ENCODE data around the gene EIF4EBP3.
"Not testable (repeated sequence)": the region's sequence is repeated elsewhere in the genome, so short reads cannot be mapped to it uniquely, and the experiment has no call there.

EIF4EBP3 gene

DNA sequence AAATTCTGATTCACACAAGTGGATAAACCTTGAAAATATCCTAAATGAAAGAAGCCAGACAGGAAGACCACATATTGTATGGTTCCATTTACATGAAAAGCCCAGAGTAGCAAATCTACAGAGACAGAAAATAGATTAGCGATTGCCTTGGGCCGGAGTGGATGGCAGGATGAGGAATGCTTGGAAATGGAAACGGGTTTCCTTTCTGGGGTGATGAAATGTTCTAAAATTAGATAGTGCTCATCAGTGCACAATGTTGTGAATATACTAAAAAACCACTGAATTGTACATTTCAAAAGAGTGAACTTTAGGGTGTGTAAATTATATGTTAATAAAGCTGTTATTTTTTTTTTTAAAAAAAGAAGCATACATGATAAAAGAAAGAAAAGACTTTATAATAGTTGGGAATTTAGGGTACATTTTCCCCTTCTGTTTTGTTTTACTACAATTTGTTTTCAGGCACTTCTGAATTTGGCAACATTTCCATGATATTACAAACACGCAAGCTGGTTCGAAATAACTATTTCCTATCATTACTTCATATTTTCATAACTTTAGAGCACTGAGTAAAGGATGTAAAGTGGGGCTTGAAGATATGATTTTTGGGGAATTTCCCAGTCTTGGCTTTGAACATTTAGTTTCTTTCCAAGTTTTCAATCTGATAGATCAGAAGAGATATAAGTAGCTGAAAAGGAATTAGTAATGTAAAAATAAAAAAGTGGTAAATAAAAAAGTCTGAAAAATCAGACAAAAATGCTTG, 41.0 kb downstream of the EIF4EBP3 start:
- no peak for DNase-seq

GRCh38 chr5:140590861-140591260, 43.4 kb downstream of the EIF4EBP3 start:
- DNase-seq: no peak

- DNase-seq: no peak
Observed at GRCh38 chr5:140591747-140592372, 44.4 kb downstream of the EIF4EBP3 start.

- DNase-seq: not testable (repeated sequence)
Observed at GRCh38 chr5:140593070-140593469, 45.6 kb downstream of the EIF4EBP3 start.

DNA sequence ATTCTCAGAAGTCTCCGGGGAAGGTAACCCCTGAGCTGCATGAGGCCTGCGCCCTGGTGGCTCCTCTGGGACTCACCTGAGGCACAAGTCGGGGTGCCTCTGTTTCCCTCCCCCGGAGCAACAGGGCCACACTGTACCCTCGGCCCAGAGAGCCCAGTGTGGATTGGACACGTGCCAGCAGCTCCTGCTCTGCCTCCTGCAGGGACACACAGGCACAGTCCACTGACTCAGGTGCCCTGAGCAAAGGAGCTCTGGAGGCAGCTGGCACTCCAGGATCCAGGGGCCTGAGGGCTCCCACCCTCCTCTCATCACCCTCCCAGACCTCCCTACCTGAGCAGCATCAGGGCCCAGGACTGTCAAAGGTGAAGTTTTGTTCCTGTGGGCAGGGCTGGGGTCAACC, 46.7 kb downstream of the EIF4EBP3 start:
- DNase-seq: no peak

- DNase-seq: peak; percentile 40
Observed at GRCh38 chr5:140595538-140596300, 48.3 kb downstream of the EIF4EBP3 start.

GRCh38 chr5:140596321-140596741, 48.9 kb downstream of the EIF4EBP3 start:
- DNase-seq: no peak

- no peak for DNase-seq
Observed at GRCh38 chr5:140598836-140599235, 51.4 kb downstream of the EIF4EBP3 start.
